Left renal pelvis (tissue), 4 donors: ENCODE data around the gene CDKL1. TPM values are rescaled to one million over a fixed set of nuclear protein-coding genes. Genes with fewer than 3 reads are reported as not detected.
"Not testable (repeated sequence)": the region's sequence is repeated elsewhere in the genome, so short reads cannot be mapped to it uniquely, and the experiment has no call there.

Experiments
- DNase-seq, 4 donors: peaks; one replicate each; pipeline ENCODE4 v3.0.0-alpha.2; 2013; ENCODE audit warnings: low read depth in 4 of 4, low spot score in 3 of 4
- polyA plus RNA-seq, 4 donors: library from polyadenylated mRNA; unstranded; fragments of 120-200 nt; gene quantifications; one replicate each; pipeline ENCODE4 v1.2.1, GENCODE V29; 2013; ENCODE audit not compliant: insufficient read length in 4 of 4

CDKL1 gene
- polyA plus RNA-seq, 4 donors, result 6.8 to 10.8 (median 9.3) TPM

DNA sequence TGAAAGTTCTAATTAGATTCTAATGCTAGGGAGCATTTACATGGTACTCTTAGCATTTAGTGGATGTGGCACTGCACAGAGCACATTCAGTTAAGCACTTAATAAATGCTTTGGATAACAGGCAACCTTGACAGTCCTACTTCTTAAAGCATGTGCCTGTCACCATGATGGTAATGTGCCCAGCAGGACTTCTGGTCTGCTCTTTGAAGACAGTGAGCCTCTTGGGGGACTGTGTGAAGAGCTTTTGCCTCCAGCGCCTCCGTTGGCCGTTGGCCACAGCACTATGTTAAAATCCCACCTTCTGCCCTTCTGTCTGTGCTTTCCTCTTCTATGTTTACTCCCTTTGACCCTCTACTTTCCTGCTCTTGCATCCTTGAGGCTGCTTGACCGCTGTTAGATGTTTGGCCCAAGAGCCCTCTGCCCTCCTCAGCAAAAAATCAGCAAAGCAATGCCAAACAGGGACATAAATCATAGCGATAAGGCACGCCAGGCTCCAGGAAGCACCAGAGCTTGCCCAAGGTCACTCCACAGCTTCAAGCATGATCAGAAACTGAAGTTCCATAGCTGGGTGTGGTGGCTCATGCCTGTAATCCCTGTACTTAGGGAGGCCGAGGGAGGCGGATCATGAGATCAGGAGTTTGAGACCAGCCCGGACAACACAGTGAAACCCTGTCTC lies 8.3 kb downstream of the CDKL1 start:
- no peak for DNase-seq

DNA sequence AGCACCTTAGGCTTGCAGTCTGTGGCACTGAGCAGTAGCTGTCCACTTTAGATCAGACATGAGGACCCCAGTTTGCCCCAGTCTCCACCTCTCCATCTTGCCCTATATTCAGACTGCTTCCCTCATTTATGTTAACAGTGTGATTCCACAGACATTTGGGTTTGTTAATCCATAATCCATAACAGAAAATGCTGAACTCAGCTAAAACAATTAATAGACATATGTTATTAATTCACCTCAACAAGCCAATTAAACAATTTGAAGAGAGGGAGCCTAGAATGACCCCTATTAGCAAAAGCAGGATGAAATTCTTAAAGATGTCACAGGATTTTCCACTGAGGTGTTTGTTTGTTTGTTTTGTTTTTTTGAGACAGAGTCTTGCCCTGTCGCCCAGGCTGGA lies 9.1 kb downstream of the CDKL1 start:
- no peak for DNase-seq

DNA sequence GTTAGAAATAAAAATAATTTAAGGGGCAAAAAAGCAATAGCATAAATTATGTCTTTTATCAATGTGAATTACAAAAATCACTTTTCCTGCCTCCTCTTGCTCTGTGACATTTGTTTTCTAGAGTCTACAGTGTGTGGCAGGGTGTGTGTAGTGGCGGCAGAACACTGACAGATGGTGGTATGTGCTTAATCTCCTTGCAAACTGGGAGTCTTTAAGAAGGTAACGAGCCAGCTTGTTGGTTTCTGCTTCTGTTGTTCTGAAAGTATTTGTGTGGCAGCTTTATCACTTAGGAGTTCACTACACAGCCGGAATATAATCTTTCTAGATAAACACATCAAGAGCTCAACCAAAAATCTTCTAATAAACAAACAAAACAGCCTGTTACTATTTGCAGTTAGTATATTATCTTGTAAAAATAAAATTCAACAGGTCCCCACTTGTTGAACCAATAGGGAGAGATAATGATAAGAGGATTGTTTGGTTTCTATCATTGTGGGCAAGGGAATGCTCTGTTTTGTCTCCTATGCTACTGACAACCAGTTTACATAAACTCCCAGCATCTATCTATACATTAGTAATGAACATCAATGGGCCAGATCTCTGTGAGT lies 13.0 kb downstream of the CDKL1 start:
- no peak for DNase-seq

DNA sequence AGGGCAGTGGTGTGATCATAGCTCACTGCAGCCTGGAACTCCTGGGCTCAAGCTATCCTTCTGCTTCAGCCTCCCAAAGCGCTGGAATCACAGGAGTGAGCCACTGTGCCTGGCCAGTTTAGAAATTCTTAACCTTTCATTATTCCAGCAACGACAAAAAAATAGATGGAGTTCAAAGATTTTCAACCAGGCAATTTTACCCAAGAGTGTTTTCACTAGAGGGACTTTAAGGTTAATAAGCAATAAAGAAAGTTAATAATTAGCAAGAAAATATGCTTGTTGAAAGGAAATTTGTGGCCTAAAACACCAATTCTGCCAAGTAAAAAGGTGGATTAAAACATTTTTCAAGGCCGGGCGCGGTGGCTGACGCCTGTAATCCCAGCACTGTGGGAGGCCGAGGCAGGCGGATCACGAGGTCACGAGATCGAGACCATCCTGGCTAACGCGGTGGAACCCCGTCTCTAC lies 14.8 kb downstream of the CDKL1 start:
- no peak for DNase-seq

DNA sequence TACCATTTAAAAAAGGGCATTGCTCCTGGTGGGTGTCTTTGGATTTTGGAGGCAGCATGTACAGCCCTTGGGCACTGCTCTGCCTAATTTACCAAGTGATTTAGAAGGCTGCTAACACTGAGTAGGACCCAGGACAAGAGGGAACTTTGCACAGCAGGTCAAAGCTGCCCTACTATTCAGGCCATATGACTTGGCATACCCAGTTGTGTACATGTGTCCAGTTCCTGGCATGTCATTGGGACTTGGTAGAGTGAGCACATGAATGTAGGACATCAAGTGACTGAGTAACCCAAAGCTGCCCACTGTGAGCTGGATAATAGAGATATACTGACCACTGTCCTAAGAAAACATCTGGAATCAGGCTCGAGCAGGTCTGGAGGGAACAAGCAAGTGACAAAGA lies 15.7 kb downstream of the CDKL1 start:
- no peak for DNase-seq

DNA sequence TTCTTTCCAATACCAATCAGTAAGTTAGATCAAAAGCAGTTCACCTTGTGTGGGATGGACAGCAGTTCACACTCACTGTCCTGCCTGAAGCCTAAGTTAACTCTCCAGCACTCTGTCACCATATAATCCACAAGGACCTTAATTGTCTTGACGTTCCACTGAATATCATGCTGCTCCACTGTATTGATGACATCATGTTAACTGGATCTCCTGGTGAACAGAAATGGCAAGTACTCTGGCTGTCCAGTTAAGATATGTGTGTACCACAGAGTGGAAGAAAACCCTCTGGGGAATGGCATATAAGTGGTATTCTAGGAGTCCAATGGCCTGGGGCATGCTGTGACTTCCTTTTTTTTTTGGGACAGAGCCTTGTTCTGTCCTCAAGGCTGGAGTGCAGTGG lies 16.2 kb downstream of the CDKL1 start:
- DNase-seq, result no peak

DNA sequence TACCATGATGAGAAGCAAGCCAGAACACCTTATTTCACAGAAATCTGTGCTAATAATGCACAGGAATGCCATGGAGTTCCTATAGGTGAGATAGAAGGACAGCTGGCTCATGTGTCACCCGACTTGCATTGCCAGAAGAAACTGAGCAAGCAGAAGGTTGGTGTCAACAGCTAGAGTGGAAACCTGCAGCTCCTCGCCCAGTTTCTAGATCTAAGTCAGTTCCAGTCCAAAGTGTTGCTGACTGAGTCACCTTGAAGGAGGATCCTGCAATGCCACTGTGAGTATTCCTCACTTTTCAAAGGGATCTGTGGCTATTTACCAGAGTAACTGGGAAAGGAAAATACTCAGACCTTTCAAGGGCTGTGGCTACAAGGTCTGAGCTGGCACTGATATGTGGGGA lies 17.1 kb downstream of the CDKL1 start:
- DNase-seq, result no peak

DNA sequence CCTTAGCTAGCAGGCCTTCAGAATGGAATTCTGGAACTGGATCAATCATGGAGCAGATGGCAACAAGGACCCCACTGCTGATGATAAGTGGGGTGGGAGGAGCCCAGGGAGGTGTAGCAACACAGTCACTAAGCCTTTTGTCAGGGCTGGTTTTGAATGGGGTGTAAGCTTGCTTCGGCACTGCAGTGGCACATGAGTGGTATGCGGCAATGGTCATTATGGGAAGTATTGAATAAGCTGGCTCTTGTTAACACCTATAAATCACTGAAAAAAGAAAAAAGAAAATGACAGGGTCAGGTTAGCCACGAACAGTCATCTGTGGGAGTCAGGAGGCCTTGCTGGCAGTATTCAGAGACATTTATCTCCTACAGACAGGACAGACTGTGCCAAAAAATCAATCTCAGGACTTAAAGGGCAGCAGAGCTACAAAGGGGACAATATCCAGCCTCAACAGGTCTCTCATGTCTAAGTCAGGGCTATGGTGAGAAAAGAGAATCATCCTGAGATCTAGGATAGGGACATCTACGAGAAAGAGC lies 19.1 kb downstream of the CDKL1 start:
- DNase-seq, result no peak

DNA sequence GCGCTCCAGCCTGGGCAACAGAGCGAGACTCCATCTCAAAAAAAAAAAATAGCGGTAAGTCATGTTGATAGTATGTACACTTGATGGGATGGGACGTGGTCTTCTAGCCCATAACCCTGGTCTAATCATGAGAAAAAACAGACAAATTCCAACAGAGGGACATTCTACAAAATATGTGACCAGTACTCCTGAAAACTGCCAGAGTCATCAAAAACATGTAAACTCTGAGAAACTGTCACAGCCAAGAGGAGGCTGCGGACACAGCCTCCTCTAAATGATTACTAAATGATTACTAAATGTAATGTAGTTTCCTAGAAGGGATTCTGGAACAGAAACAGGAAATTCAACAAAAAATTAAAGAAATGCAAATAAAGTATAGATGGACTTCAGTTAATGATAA lies 20.9 kb downstream of the CDKL1 start:
- DNase-seq, result no peak

DNA sequence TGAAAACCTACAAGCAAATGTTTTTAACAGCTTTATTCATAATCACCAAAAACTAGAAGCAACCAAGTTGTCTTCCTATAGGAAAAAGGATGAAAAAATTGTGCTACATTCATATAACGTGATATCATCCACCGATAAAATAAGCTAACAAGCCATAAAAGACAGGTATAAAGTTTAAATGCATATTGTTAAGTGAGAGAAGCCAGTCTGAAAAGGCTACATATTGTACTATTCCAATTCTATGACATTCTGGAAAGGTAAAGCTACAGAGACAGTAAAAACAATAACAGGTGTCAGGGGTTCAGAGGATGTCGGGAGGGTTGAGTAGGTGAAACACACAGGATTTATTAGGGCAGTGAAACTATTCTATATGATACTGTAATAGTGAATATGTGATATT lies 22.7 kb downstream of the CDKL1 start:
- DNase-seq, result no peak

DNA sequence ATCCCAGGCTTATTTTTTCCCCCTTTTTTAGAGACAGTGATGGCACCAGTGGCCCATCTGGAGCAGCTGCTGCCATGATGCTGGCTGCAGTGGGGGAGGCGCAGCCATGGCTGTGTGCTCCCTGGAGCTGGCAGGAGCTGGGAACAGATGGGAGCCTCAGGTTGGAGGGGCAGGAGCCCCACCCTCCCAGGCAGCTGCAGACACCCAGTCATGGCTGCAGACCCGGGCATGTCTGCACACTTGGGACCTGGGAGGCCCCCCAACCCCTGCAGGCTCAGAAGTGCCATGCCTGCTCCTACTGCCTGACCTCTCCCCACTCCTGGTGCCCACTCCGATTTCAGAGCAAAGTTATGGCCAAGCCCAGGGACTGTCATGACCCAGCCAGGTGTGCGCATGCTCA lies 25.1 kb downstream of the CDKL1 start:
- DNase-seq, result no peak

DNA sequence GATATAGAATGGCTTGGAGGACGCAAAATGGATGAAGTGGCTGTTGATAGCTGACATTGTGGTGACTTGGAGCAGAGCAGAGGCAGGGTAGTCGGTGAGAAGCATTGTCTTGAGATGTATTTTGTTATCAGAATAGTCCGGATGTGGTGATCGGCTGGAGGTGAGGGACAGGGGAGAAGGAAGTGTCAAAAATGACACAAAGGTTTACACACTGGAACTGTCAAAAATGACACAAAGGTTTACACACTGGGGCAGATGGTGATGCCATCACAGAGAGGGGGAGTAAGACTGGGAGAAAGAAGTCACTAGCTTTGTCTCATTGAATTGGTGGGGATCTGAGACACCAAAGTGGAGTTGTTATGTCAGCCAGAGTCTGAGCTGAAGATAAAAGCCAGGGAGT lies 30.1 kb downstream of the CDKL1 start:
- DNase-seq, result no peak

DNA sequence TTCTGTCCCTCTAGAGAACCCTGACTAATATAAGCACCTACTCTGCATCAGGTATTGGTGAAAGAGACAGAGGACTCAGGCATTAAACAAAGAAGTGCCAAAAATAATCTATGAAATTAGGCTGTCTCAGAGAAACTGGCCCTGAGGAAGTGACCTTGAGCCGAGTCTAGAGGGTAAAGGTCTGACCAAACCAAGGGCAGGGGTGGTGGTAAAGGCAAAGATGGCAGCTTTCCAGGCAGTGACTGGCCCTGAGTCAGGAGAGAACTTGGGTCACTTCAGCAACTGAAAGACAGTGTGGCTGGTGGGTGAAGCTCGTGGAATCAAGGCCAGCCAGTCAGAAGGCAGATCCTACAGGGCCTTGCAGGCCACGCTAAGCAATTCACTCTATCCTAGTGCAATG lies 30.6 kb downstream of the CDKL1 start:
- DNase-seq, result no peak

DNA sequence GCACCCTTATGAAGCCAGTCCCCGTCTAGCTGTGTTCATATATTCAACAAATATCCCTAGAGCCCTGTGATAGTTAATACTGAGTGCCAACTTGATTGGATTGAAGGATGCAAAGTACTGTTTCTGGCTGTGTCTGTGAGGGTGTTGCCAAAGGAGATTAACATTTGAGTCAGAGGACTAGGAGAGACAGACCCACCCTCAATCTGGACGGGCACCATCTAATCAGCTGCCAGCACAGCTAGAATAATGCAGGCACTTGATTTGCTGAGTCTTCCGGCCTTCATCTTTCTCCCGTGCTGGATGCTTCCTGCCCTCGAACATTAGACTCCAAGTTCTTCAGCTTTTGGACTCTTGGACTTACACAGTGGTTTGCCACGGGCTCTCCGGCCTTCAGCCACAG lies 31.1 kb downstream of the CDKL1 start:
- DNase-seq, result not testable (repeated sequence)

DNA sequence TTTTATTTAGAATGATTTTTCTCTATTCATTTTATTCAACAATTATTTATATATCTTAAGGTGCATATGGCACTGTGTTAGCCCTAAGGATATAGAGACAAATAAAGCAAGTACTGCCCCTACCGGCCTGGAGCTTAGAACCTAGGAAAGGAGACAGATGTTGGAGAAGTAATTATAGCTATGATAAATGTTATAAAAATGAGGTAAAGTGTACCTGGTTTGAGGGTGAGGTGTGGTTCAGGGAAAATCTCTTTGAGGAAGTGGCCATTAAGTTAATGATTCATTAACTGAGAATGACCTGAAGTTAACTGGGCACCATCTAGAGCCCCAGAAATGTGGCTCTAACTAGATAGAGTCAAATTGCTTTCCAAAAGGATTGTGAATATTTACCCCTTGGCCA lies 31.9 kb downstream of the CDKL1 start:
- no peak for DNase-seq

DNA sequence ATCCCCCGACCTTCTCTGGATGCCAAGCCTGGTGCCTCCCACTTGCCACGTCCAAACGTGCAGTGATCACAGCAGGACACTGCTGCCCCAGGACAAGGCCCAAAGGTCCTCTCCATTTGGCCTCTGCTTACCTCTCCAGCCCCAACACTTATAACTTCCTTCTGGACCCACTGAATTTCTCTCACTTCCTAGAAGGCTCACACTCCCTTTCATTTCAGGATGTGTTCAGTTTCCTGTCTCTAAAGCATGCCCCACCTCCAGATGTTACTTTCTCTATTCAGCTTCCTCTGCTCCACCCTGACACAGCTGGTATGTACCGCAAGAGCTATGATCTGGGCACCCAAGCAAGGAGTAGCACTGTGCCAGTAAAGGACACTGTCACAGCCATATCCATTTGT lies 33.0 kb downstream of the CDKL1 start:
- no peak for DNase-seq

DNA sequence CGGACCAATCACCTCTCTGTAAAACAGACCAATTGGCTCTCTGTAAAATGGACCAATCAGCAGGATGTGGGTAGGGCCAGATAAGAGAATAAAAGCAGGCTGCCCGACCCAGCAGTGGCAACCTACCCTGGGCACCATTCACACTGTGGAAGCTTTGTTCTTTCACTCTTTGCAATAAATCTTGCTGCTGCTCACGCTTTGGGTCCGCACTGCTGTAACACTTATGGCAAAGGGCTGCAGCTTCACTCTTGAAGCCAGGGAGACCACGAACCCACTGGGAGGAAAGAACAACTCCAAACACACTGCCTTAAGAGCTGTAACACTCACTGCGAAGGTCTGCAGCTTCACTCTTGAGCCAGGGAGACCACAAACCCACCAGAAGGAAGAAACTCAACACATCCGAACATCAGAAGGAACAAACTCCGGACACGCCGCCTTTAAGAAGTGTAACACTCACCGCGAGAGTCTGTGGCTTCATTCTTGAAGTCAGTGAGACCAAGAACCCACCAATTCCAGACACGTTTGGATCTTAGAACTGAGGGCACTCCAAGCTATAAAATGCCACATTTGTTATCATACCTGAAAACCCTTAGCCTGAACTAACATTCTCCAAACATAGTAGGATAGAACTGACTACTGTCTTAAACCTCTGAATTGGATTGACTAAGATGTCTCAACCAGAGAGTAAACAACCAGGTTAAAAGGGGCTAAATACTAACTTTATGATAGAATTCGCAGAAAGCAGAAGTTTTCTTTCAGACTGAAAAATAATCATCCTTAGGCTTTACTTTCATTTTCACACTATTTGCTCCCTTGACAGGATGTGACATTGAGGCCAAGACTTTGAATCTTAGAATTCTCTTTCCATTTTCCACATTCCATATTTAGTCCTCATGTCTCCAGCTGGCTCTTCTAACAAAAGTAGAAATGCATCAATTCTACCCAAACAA lies 33.6 kb downstream of the CDKL1 start:
- no peak for DNase-seq

DNA sequence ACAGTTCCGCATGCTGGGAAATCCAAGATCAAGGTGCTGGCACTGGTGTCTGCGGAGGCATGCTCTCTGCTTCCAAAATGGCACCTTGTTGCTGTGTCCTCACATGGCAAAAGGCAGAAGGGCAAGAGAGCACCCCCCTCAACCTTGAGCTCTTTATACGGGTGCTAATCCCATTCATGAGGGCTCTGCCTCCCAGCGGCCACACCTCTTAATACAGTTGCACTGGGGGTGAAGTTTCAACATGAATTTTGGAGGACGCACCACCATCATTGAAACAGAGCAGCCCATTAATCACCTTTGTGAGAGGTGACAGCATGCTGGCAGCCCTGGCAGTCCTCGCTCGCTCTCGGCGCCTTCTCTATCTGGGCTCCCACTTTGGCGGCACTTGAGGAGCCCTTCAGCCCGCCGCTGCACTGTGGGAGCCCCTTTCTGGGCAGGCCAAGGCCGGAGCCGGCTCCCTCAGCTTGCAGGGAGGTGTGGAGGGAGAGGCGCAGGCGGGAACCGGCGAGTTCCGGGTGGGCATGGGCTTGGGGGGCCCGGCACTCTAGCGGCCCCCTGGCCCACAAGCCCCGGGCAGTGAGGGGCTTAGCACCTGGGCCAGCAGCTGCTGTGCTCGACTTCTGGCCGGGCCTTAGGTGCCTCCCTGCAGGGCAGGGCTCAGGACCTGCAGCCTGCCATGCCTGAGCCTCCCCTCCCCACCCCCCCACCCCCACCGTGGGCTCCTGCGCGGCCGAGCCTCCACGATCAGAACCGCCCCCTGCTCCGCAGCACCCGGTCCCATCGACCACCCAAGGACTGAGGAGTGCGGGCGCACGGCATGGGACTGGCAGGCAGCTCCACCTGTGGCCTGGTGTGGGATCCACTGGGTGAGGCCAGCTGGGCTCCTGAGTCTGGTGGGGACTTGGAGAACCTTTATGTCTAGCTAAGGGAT lies 34.9 kb downstream of the CDKL1 start:
- DNase-seq, result not testable (repeated sequence)

DNA sequence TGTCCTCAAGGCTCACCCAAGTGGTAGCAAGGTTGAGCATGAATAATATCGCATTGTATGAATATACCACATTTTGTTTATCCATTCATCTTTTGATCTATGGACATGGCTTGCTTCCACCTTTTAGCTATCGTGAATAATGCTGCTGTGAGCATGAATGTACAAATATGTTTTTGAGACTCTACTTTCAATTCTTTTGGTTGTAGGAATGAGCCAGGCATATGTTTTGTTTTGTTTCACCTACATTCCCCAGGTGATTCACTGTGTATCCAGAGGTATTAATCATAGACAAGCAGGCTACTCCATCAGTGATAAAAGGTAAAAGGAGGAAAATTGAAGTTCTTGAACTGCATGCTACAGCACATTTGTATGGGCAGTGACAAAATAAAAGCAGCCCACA lies 35.8 kb downstream of the CDKL1 start:
- no peak for DNase-seq

DNA sequence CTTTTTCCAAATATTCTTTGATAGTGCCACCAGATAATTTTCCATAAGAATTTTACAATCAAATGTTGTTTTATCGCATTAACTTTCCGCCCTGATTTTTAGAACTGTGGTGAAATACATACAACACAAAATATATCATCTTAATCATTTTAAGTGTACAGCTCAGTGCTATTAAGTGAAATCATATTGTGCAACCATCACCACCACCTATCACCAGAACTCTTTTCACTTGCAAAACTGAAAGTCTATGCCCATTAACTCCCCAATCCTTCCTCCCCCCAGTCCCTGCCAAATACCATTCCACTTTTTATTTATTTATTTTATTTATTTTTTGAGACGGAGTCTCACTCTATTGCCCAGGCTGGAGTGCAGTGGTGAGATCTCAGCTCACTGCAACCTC lies 36.6 kb downstream of the CDKL1 start:
- DNase-seq, result no peak
